NT2/D1 (cell line): ENCODE measurements around the gene TOPAZ1.

Experiments
- SUZ12 ChIP-seq: IDR thresholded peaks from 2 replicates; pipeline ENCODE4 v1.6.1; 2011; ENCODE audit not compliant: insufficient read length, insufficient read depth; ENCODE audit errors: extremely low read depth
- ZNF274 ChIP-seq: IDR thresholded peaks from 2 replicates; pipeline ENCODE4 v1.6.1; 2011; ENCODE audit warnings: mild to moderate bottlenecking, low read depth, low read length

GRCh38 chr3:44235604-44236484 lies 5.8 kb upstream of the TOPAZ1 start:
- TF ChIP-seq ZNF274, result no peak
- no peak for TF ChIP-seq SUZ12
